GM12873 (cell line): ENCODE results near the gene SNX13.

Experiments used
- TF ChIP-seq, protein P1 (sequence below): IDR thresholded peaks from 2 replicates; pipeline ENCODE4 v1.5.1; 2012; ENCODE audit warnings: low read depth, mild to moderate bottlenecking, moderate library complexity, low read length, control low read depth; ENCODE audit not compliant: insufficient read depth; ENCODE audit errors: missing control alignments

Gene SNX13

DNA sequence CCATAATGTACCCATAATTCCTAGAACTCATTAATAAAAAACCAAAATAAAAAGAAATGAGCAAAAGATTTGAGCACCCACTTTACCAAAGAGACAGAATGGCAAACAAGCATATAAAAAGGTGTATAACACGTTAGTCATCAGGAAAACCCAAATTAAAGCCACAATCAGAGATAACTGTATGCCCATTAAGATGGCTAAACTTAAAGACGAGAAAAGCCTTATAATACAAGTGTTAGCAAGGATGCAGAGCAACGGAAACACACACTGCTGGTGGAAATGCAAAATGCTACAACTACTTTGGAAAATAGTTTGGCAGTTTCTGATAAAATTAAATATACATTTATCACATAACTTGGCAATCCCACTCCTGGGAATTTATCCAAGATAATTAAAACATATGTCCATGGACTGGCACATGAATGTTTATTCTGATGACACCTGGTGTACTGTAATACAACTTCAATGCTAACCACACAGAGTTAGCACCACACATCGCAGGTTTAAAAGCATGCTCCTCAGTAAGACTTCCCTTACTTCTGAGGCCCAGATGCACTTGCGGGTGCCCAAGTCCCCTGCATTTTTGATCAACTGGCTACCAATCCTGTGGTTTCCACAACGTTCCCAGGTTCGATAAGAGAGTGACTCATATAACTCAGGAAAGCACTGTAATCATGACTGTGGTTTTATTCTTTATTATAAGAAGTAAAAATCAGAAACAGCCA is 158.6 kb downstream of the SNX13 start:
- TF ChIP-seq, protein P1, sequence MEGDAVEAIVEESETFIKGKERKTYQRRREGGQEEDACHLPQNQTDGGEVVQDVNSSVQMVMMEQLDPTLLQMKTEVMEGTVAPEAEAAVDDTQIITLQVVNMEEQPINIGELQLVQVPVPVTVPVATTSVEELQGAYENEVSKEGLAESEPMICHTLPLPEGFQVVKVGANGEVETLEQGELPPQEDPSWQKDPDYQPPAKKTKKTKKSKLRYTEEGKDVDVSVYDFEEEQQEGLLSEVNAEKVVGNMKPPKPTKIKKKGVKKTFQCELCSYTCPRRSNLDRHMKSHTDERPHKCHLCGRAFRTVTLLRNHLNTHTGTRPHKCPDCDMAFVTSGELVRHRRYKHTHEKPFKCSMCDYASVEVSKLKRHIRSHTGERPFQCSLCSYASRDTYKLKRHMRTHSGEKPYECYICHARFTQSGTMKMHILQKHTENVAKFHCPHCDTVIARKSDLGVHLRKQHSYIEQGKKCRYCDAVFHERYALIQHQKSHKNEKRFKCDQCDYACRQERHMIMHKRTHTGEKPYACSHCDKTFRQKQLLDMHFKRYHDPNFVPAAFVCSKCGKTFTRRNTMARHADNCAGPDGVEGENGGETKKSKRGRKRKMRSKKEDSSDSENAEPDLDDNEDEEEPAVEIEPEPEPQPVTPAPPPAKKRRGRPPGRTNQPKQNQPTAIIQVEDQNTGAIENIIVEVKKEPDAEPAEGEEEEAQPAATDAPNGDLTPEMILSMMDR, result no peak

DNA sequence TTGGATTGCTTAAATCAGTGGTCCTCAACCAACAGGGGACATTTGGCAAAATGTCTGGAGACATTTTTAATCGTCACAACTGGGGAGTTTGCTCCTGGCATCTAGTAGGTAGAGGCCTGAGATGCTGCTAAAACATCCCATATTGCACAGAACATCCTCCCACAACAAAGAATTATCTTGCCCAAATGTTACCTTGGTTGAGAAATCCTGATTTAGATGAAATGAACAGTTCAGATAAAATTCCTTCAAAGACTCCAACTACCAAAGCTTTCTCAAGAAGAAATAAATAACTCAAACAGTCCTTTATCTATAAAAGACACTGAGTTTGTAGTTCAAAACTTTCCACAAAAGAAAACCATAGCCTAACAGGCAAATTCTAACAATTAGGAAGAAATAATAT is 160.9 kb downstream of the SNX13 start:
- TF ChIP-seq, protein P1, result no peak

DNA sequence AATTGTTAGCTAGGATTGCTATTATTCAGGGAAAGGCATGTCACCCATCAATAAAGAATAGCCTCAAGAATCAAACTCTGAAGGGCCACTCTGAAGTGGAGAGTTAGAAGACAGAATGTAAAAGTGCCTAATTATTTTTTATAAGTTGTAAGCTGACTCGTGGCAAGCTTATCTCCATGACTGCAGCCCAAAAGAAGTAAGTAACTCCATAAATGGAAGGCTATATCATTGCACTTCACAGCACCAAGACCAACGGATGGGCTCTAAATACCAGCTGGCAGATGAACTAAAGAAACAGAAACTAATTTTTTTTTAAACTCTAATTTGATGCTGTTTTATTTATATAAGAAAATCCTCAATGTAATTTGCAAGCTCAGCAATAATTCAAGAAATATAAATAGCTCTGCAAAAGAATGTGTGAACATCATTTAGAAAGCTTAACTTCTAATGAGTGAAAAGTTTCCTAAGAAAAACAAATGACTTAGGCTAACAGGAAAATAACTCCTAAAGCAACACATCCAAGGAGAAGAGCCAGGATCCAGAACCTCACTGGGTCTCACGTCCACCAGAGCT is 165.5 kb downstream of the SNX13 start:
- TF ChIP-seq, protein P1, result no peak

DNA sequence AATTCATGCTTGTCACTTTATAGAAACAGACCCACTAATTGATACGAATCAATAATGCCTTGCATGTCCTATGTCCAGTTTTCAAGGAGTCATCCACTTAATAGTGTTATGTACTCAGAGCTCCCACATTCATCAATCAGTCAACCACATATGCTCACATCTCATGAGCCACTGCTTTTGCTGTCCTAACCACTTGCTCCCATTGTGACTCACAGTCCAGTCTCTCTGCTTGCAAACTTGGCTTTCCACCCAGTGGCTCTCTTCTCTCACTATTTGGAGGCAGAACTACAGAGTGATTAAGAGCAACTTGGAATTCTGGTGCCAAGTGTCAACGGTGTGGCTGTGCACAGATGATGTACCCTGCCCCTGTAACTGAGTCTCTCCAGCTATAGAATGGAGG is 166.0 kb downstream of the SNX13 start:
- TF ChIP-seq, protein P1, result no peak

DNA sequence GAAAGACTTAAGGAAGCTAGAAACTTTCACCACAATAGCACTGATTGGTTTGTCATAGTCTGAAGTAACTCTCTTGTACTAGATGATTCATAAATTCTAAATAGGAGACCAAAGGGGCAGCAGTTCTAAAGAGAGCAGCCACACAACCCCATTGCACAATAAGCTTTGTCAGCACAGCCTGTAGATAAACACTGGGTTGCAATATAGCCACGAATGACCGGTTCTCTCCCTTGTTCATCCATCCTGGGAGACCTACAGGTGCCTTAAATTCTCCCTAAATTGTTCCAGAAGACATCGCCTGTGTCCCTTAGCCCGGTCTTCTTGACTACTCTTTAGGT is 167.0 kb downstream of the SNX13 start:
- TF ChIP-seq, protein P1, result no peak

DNA sequence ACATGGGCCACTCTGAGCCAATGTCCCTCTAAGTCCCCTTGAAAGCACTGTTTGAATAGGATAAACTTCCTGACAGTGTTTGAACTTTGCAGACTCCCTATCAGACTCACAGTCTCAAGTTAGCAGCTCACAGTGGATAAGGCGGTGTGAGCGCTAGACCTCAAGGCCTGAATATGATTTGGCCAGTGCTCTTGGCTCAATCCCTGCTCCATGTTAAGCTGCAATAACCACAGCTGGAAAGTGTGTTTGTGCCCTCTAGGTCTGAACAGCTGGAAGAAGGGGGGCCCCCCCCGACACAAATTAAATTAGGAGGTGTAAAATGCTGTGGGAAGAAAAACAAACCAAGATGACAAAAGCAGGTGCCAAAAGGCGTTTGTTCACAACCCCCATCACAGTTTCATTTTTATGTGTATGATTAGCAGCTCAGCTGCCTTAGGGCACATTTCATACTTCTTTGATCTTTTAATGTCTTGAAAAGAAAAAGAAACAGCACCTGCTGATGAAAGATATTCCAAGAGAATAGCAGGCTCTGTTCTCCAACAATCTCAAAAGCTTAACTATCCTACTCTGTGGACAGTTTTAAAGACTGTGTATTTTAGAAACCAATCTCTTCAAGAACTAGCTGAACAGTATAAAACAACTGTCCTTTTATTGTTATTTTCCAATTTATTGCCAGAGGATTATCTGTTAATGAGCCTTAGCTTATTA is 167.6 kb downstream of the SNX13 start:
- TF ChIP-seq, protein P1, result no peak

DNA sequence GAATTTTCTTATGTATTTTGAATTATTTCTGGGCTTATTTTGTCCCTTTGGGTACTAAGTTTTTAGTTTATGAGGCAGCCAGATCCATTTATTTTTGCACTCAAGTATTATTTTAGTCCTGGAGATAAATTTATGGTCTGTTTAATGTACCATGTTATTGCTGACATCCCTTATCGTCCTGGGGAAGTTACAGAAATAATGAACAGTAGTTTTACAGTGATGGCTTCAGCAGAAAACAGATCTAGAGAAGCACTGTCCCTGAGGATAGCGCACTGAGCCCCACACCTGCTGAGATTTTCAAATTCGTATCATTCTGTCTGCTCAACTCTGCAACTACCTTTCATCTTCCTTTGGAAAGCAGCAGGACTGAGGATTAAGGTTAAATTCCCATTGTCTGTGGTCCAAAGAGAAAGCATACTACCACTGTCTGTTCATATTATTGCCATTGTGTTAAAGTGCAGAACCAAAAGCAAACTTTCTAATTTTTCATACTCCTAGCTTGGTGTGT is 168.3 kb downstream of the SNX13 start:
- TF ChIP-seq, protein P1, result no peak
